Upper lobe of left lung (tissue), 6 donors: ENCODE data around the gene SF3A1. TPM values are rescaled to one million over a fixed set of nuclear protein-coding genes. Genes with fewer than 3 reads are reported as not detected.

ENCODE experiments used
- ATAC-seq, 2 donors: fragments of 200-7000 bp; cut with Tn5 transposase; one replicate each; pipeline ENCODE4 v1.9.1; 2022; ENCODE audit warnings: mild to moderate bottlenecking in 2 of 2, moderate library complexity in 2 of 2; ENCODE audit not compliant: low FRiP score in 2 of 2
- DNase-seq, 2 donors: peaks; one replicate each; pipeline ENCODE4 v3.0.0-alpha.2; 2019 to 2020
- H3K27ac ChIP-seq, 4 donors: fragments of 200-600 bp; sonication (generic); one replicate each; pipeline ENCODE4 v1.5.1; 2016 to 2019
- H3K27me3 ChIP-seq, 4 donors: fragments of 200-600 bp; sonication (generic); one replicate each; pipeline ENCODE4 v1.5.1; 2017 to 2019
- H3K36me3 ChIP-seq, 4 donors: fragments of 200-600 bp; sonication (generic); one replicate each; pipeline ENCODE4 v1.5.1; 2016 to 2019
- H3K4me1 ChIP-seq, 4 donors: fragments of 200-600 bp; sonication (generic); one replicate each; pipeline ENCODE4 v1.5.1; 2018 to 2019
- H3K4me3 ChIP-seq, 4 donors: fragments of 200-600 bp; sonication (generic); one replicate each; pipeline ENCODE4 v1.5.1; 2017 to 2019; ENCODE audit warnings: mild to moderate bottlenecking in 2 of 4, moderate library complexity in 1 of 4
- H3K9me3 ChIP-seq, 4 donors: fragments of 200-600 bp; sonication (generic); one replicate each; pipeline ENCODE4 v1.5.1; 2018 to 2019
- CTCF ChIP-seq, 6 experiments: fragments of 450-650 bp in 4 of 6; fragments of 200-600 bp in 2 of 6; sonication (generic) in 2 of 6; IDR thresholded peaks; one replicate each; pipeline ENCODE4 v1.5.1; 2016 to 2019; ENCODE audit warnings: antibody characterized with exemption in 6 of 6
- EP300 ChIP-seq, 4 donors: sonication (generic); formaldehyde crosslinking; IDR thresholded peaks; one replicate each; pipeline ENCODE4 v1.5.1; 2017; ENCODE audit warnings: antibody characterized with exemption in 4 of 4, control low read depth in 2 of 4
- POLR2A ChIP-seq, 4 donors: fragments of 450-650 bp; IDR thresholded peaks; one replicate each; pipeline ENCODE4 v1.5.1; 2016 to 2017; ENCODE audit warnings: antibody characterized with exemption in 4 of 4, mild to moderate bottlenecking in 2 of 4
- POLR2AphosphoS5 ChIP-seq, 2 donors: sonication (generic); formaldehyde crosslinking; IDR thresholded peaks; one replicate each; pipeline ENCODE4 v1.5.1; 2017; ENCODE audit warnings: antibody characterized with exemption in 2 of 2
- WGBS, 2 donors: methylation state at CpG; one replicate each; pipeline ENCODE4 v1.1.5; 2017 to 2018; 5-methylcytosine and 5-hydroxymethylcytosine counted together
- total RNA-seq, 6 donors: library from RNA; depleted of rRNA in 4 of 6; stranded (reverse); fragments of >200 nt in 4 of 6; gene quantifications; one replicate each; pipeline versions ENCODE4 v1.1.0 to v1.2.1, GENCODE V29; 2016 to 2021
- donor health status: DM: no; HTN: no; CAD: no; lungs with moderate emphysema.
- donor health status: DM: no; HTN: yes; CAD: no; lungs with severe emphysema.

The SF3A1 gene
- total RNA-seq, 6 donors from 2014 or later: 89.1 to 204 (median 138) TPM

GRCh38 chr22:30385942-30386341 is 29.2 kb upstream of the SF3A1 start:
- H3K4me1 ChIP-seq: peaks cover 10 to 17% (median 14%) of the 10 kb centered on the region in 4 donors
- no peak for ATAC-seq
- no peaks in the 10 kb centered on the region for H3K9me3 ChIP-seq
- H3K27ac ChIP-seq: peak overlapping the region in 1 of 4 donors; percentile 88
- H3K4me3 ChIP-seq: peak overlapping the region in 1 of 4 donors; percentile 73
- DNase-seq: no peak
- TF ChIP-seq POLR2A (IDR thresholded peaks at IDR 0.05) (no peak), CTCF (IDR thresholded peaks at IDR 0.05) (no peak), EP300 (IDR thresholded peaks at IDR 0.05) (no peak), POLR2AphosphoS5 (IDR thresholded peaks at IDR 0.05) (no peak)
- H3K36me3 ChIP-seq: peaks cover 0 to 26% (median 14%) of the 10 kb centered on the region in 4 donors
- no peaks in the 10 kb centered on the region for H3K27me3 ChIP-seq
- WGBS, 2 donors: 94 to 95% methylated on average over 8 to 10 of the region's 10 CpGs

GRCh38 chr22:30383061-30383460 is 26.4 kb upstream of the SF3A1 start:
- DNase-seq: no peak
- no peak for ATAC-seq
- Histone ChIP-seq H3K9me3 (no peaks in the 10 kb centered on the region), H3K4me3 (no peak overlapping the region), H3K4me1 (peaks cover 10 to 17% (median 14%) of the 10 kb centered on the region in 4 donors), H3K27ac (no peak overlapping the region), H3K36me3 (peaks cover 0 to 36% (median 20%) of the 10 kb centered on the region in 4 donors), H3K27me3 (no peaks in the 10 kb centered on the region)
- WGBS, 2 donors: 91 to 100% methylated on average over 1 to 3 of the region's 3 CpGs
- TF ChIP-seq CTCF (IDR thresholded peaks at IDR 0.05) (no peak), POLR2A (IDR thresholded peaks at IDR 0.05) (no peak), EP300 (IDR thresholded peaks at IDR 0.05) (no peak), POLR2AphosphoS5 (IDR thresholded peaks at IDR 0.05) (no peak)

GRCh38 chr22:30382340-30382739 is 25.6 kb upstream of the SF3A1 start:
- 92 to 98% methylated on average over 5 of the region's 5 CpGs for WGBS, 2 donors
- peaks cover 0 to 41% (median 25%) of the 10 kb centered on the region in 4 donors for H3K36me3 ChIP-seq
- H3K27me3 ChIP-seq: no peaks in the 10 kb centered on the region
- no peaks in the 10 kb centered on the region for H3K9me3 ChIP-seq
- ATAC-seq (no peak), DNase-seq (no peak)
- no peak overlapping the region for H3K4me3 ChIP-seq
- peaks cover 7 to 13% (median 10%) of the 10 kb centered on the region in 4 donors for H3K4me1 ChIP-seq
- H3K27ac ChIP-seq: no peak overlapping the region
- TF ChIP-seq POLR2AphosphoS5 (IDR thresholded peaks at IDR 0.05): no peak
- TF ChIP-seq POLR2A (IDR thresholded peaks at IDR 0.05): no peak
- no peak for TF ChIP-seq CTCF (IDR thresholded peaks at IDR 0.05)
- TF ChIP-seq EP300 (IDR thresholded peaks at IDR 0.05): no peak

GRCh38 chr22:30381264-30381663 is 24.6 kb upstream of the SF3A1 start:
- Histone ChIP-seq H3K27ac (no peak overlapping the region), H3K4me1 (peaks cover 2 to 6% (median 4%) of the 10 kb centered on the region in 4 donors), H3K36me3 (peaks cover 0 to 42% (median 27%) of the 10 kb centered on the region in 4 donors), H3K27me3 (no peaks in the 10 kb centered on the region), H3K9me3 (no peaks in the 10 kb centered on the region), H3K4me3 (no peak overlapping the region)
- no peak for ATAC-seq
- no peak for DNase-seq
- WGBS, 2 donors: 90 to 91% methylated on average over 11 to 12 of the region's 12 CpGs
- TF ChIP-seq EP300 (IDR thresholded peaks at IDR 0.05) (no peak), POLR2AphosphoS5 (IDR thresholded peaks at IDR 0.05) (no peak), CTCF (IDR thresholded peaks at IDR 0.05) (no peak), POLR2A (IDR thresholded peaks at IDR 0.05) (no peak)

GRCh38 chr22:30380011-30380410 is 23.3 kb upstream of the SF3A1 start:
- no peak overlapping the region for H3K27ac ChIP-seq
- 89% methylated on average over 17 of the region's 20 CpGs; no CpG with 5 or more reads in 1 of the 2 donors for WGBS, 2 donors
- TF ChIP-seq CTCF (IDR thresholded peaks at IDR 0.05) (no peak), POLR2AphosphoS5 (IDR thresholded peaks at IDR 0.05) (no peak), EP300 (IDR thresholded peaks at IDR 0.05) (no peak), POLR2A (IDR thresholded peaks at IDR 0.05) (no peak)
- ATAC-seq (no peak), DNase-seq (no peak)
- H3K4me1 ChIP-seq: no peaks in the 10 kb centered on the region
- H3K9me3 ChIP-seq: no peaks in the 10 kb centered on the region
- H3K27me3 ChIP-seq: no peaks in the 10 kb centered on the region
- H3K4me3 ChIP-seq: no peak overlapping the region
- H3K36me3 ChIP-seq: peaks cover 0 to 42% (median 27%) of the 10 kb centered on the region in 4 donors
